Measurements from ENCODE around the gene ZNF664.

ZNF664 gene

GRCh38 chr12:123942238-123942653 lies 30.8 kb upstream of the ZNF664 start:
- Histone ChIP-seq H3K4me3 (ENCODE audit: low read length) (no peak overlapping the region), H3K36me3 (replicated peaks; ENCODE audit: low read depth, low read length) (peaks cover 5% of the 10 kb centered on the region)

GRCh38 chr12:123942911-123943648 lies 29.9 kb upstream of the ZNF664 start:
- H3K36me3 ChIP-seq (replicated peaks; ENCODE audit: low read depth, low read length), result peaks cover 5% of the 10 kb centered on the region
- H3K4me3 ChIP-seq (ENCODE audit: low read length), result no peak overlapping the region
- no peak overlapping the region for H3K27ac ChIP-seq (ENCODE audit: low read length)
- H4K20me1 ChIP-seq (ENCODE audit: insufficient read depth, low read length), result no peaks in the 10 kb centered on the region
- no peaks in the 10 kb centered on the region for H3K27me3 ChIP-seq (ENCODE audit: low read depth, low read length)
- TF ChIP-seq EZH2phosphoT487 (IDR thresholded peaks at IDR 0.05; ENCODE audit: low read depth), result no peak
- TF ChIP-seq CTCF (IDR thresholded peaks at IDR 0.05; ENCODE audit: low read depth, low read length), result no peak
- no peak overlapping the region for H3K4me2 ChIP-seq (ENCODE audit: low read length)
- H3K9me3 ChIP-seq (ENCODE audit: insufficient read depth, low read length), result no peaks in the 10 kb centered on the region
- H2AFZ ChIP-seq (ENCODE audit: low read depth, low read length), result no peak overlapping the region
- H3K9ac ChIP-seq (ENCODE audit: low read length), result no peak overlapping the region
- H3K79me2 ChIP-seq (ENCODE audit: low read length), result no peaks in the 10 kb centered on the region
- peaks cover 10% of the 10 kb centered on the region for H3K4me1 ChIP-seq (ENCODE audit: low read length)

More at GRCh38 chr12:123942238-123942653, 30.8 kb upstream of the ZNF664 start:
- TF ChIP-seq CTCF (IDR thresholded peaks at IDR 0.05; ENCODE audit: low read depth, low read length) (no peak), EZH2phosphoT487 (IDR thresholded peaks at IDR 0.05; ENCODE audit: low read depth) (no peak)
- Histone ChIP-seq H3K4me1 (ENCODE audit: low read length) (peaks cover 12% of the 10 kb centered on the region), H3K9me3 (ENCODE audit: insufficient read depth, low read length) (no peaks in the 10 kb centered on the region), H3K79me2 (ENCODE audit: low read length) (no peaks in the 10 kb centered on the region), H3K9ac (ENCODE audit: low read length) (no peak overlapping the region), H3K27me3 (ENCODE audit: low read depth, low read length) (no peaks in the 10 kb centered on the region), H4K20me1 (ENCODE audit: insufficient read depth, low read length) (no peaks in the 10 kb centered on the region), H2AFZ (ENCODE audit: low read depth, low read length) (no peak overlapping the region), H3K4me2 (ENCODE audit: low read length) (no peak overlapping the region), H3K27ac (ENCODE audit: low read length) (no peak overlapping the region)

- H3K36me3 ChIP-seq (replicated peaks; ENCODE audit: low read depth, low read length), result peaks cover 5% of the 10 kb centered on the region
- TF ChIP-seq EZH2phosphoT487 (IDR thresholded peaks at IDR 0.05; ENCODE audit: low read depth), result no peak
- no peak overlapping the region for H3K4me3 ChIP-seq (ENCODE audit: low read length)
- H4K20me1 ChIP-seq (ENCODE audit: insufficient read depth, low read length), result no peaks in the 10 kb centered on the region
- no peaks in the 10 kb centered on the region for H3K27me3 ChIP-seq (ENCODE audit: low read depth, low read length)
- H3K9ac ChIP-seq (ENCODE audit: low read length), result no peak overlapping the region
- peaks cover 3% of the 10 kb centered on the region for H3K4me1 ChIP-seq (ENCODE audit: low read length)
- no peak overlapping the region for H3K27ac ChIP-seq (ENCODE audit: low read length)
- no peaks in the 10 kb centered on the region for H3K79me2 ChIP-seq (ENCODE audit: low read length)
- no peak overlapping the region for H2AFZ ChIP-seq (ENCODE audit: low read depth, low read length)
- no peak overlapping the region for H3K4me2 ChIP-seq (ENCODE audit: low read length)
- no peaks in the 10 kb centered on the region for H3K9me3 ChIP-seq (ENCODE audit: insufficient read depth, low read length)
Measured at GRCh38 chr12:123943816-123944215, 29.2 kb upstream of the ZNF664 start.

GRCh38 chr12:123944696-123945095 lies 28.3 kb upstream of the ZNF664 start:
- Histone ChIP-seq H3K36me3 (replicated peaks; ENCODE audit: low read depth, low read length) (peaks cover 5% of the 10 kb centered on the region), H3K9ac (ENCODE audit: low read length) (no peak overlapping the region), H3K79me2 (ENCODE audit: low read length) (no peaks in the 10 kb centered on the region), H3K4me2 (ENCODE audit: low read length) (no peak overlapping the region), H4K20me1 (ENCODE audit: insufficient read depth, low read length) (no peaks in the 10 kb centered on the region), H3K27me3 (ENCODE audit: low read depth, low read length) (no peaks in the 10 kb centered on the region), H2AFZ (ENCODE audit: low read depth, low read length) (no peak overlapping the region), H3K4me1 (ENCODE audit: low read length) (no peaks in the 10 kb centered on the region), H3K4me3 (ENCODE audit: low read length) (no peak overlapping the region), H3K9me3 (ENCODE audit: insufficient read depth, low read length) (no peaks in the 10 kb centered on the region), H3K27ac (ENCODE audit: low read length) (no peak overlapping the region)
- TF ChIP-seq EZH2phosphoT487 (IDR thresholded peaks at IDR 0.05; ENCODE audit: low read depth), result no peak
